ENCODE data around the gene KIF25.

KIF25 gene

GRCh38 chr6:167963589-167964057 lies 33.8 kb upstream of the KIF25 start:
- WGBS (ENCODE audit: insufficient coverage) = 94% methylated on average over 8 of the region's 8 CpGs
- ChIA-PET CTCF (no interaction called here), POLR2A (no interaction called here)
- Histone ChIP-seq H3K27me3 (replicated peaks in 2 of 5; ENCODE audit: control insufficient read depth in 4 of 5, insufficient read depth in 5 of 5, low read length in 4 of 5) (no peaks in the 10 kb centered on the region), H3K36me3 (ENCODE audit: control insufficient read depth in 4 of 4, insufficient read depth in 4 of 4, low read length in 3 of 4) (peaks cover 0 to 2% (median 0%) of the 10 kb centered on the region in 4 experiments), H3K4me1 (ENCODE audit: control extremely low read depth in 1 of 4, control insufficient read depth in 4 of 4, insufficient read depth in 4 of 4, low read length in 3 of 4) (no peaks in the 10 kb centered on the region), H3K4me3 (ENCODE audit: control insufficient read depth in 1 of 7, extremely low read depth in 1 of 7, insufficient read depth in 4 of 7, low read depth in 2 of 7, low read length in 6 of 7) (no peak overlapping the region), H3K27ac (ENCODE audit: insufficient read depth in 1 of 2, low read depth in 1 of 2, low read length in 2 of 2, poor library complexity in 1 of 2, severe bottlenecking in 2 of 2) (no peak overlapping the region), H3K9me3 (ENCODE audit: control extremely low read depth in 1 of 5, control insufficient read depth in 4 of 5, insufficient read depth in 2 of 5, low read depth in 1 of 5, low read length in 4 of 5) (no peaks in the 10 kb centered on the region)
- DNase-seq = no peak

- CTCF ChIA-PET = interaction anchor here (0.6 kb wide), 1 partner anchor 11 kb away, joined by 3 read pairs; no protein-coding TSS in a partner anchor
- no peak for DNase-seq
- no peaks in the 10 kb centered on the region for H3K4me1 ChIP-seq (ENCODE audit: control extremely low read depth in 1 of 4, control insufficient read depth in 4 of 4, insufficient read depth in 4 of 4, low read length in 3 of 4)
- H3K27ac ChIP-seq (ENCODE audit: insufficient read depth in 1 of 2, low read depth in 1 of 2, low read length in 2 of 2, poor library complexity in 1 of 2, severe bottlenecking in 2 of 2) = no peak overlapping the region
- no peaks in the 10 kb centered on the region for H3K9me3 ChIP-seq (ENCODE audit: control extremely low read depth in 1 of 5, control insufficient read depth in 4 of 5, insufficient read depth in 2 of 5, low read depth in 1 of 5, low read length in 4 of 5)
- peaks cover 0 to 2% (median 0%) of the 10 kb centered on the region in 4 experiments for H3K36me3 ChIP-seq (ENCODE audit: control insufficient read depth in 4 of 4, insufficient read depth in 4 of 4, low read length in 3 of 4)
- H3K27me3 ChIP-seq (replicated peaks in 2 of 5; ENCODE audit: control insufficient read depth in 4 of 5, insufficient read depth in 5 of 5, low read length in 4 of 5) = no peaks in the 10 kb centered on the region
- 96% methylated on average over 18 of the region's 39 CpGs for WGBS (ENCODE audit: insufficient coverage)
- no peak overlapping the region for H3K4me3 ChIP-seq (ENCODE audit: control insufficient read depth in 1 of 7, extremely low read depth in 1 of 7, insufficient read depth in 4 of 7, low read depth in 2 of 7, low read length in 6 of 7)
- POLR2A ChIA-PET = no interaction called here
Observed at GRCh38 chr6:167965592-167966539, 31.6 kb upstream of the KIF25 start.

- POLR2A ChIA-PET = no interaction called here
- CTCF ChIA-PET = interaction anchor here (0.6 kb wide), 1 partner anchor 12 kb away, joined by 3 read pairs; no protein-coding TSS in a partner anchor
- no peak overlapping the region for H3K27ac ChIP-seq (ENCODE audit: insufficient read depth in 1 of 2, low read depth in 1 of 2, low read length in 2 of 2, poor library complexity in 1 of 2, severe bottlenecking in 2 of 2)
- H3K9me3 ChIP-seq (ENCODE audit: control extremely low read depth in 1 of 5, control insufficient read depth in 4 of 5, insufficient read depth in 2 of 5, low read depth in 1 of 5, low read length in 4 of 5) = no peaks in the 10 kb centered on the region
- no peak for DNase-seq
- peaks cover 0 to 2% (median 0%) of the 10 kb centered on the region in 4 experiments for H3K36me3 ChIP-seq (ENCODE audit: control insufficient read depth in 4 of 4, insufficient read depth in 4 of 4, low read length in 3 of 4)
- H3K4me1 ChIP-seq (ENCODE audit: control extremely low read depth in 1 of 4, control insufficient read depth in 4 of 4, insufficient read depth in 4 of 4, low read length in 3 of 4) = no peaks in the 10 kb centered on the region
- WGBS (ENCODE audit: insufficient coverage) = 98% methylated on average over 6 of the region's 8 CpGs
- H3K27me3 ChIP-seq (replicated peaks in 2 of 5; ENCODE audit: control insufficient read depth in 4 of 5, insufficient read depth in 5 of 5, low read length in 4 of 5) = no peaks in the 10 kb centered on the region
- H3K4me3 ChIP-seq (ENCODE audit: control insufficient read depth in 1 of 7, extremely low read depth in 1 of 7, insufficient read depth in 4 of 7, low read depth in 2 of 7, low read length in 6 of 7) = no peak overlapping the region
Observed at GRCh38 chr6:167966540-167966905, 30.9 kb upstream of the KIF25 start.

- 82% methylated on average over 5 of the region's 6 CpGs for WGBS (ENCODE audit: insufficient coverage)
- ChIA-PET CTCF (interaction anchor here (1.0 to 1.3 kb wide), 3 partner anchors 11 to 482 kb away, joined by 3 to 4 read pairs (median 3); no protein-coding TSS in a partner anchor), POLR2A (no interaction called here)
- H3K9me3 ChIP-seq (ENCODE audit: control extremely low read depth in 1 of 5, control insufficient read depth in 4 of 5, insufficient read depth in 2 of 5, low read depth in 1 of 5, low read length in 4 of 5) = no peaks in the 10 kb centered on the region
- H3K27me3 ChIP-seq (replicated peaks in 2 of 5; ENCODE audit: control insufficient read depth in 4 of 5, insufficient read depth in 5 of 5, low read length in 4 of 5) = peaks cover 0 to 2% (median 0%) of the 10 kb centered on the region in 5 experiments
- H3K4me1 ChIP-seq (ENCODE audit: control extremely low read depth in 1 of 4, control insufficient read depth in 4 of 4, insufficient read depth in 4 of 4, low read length in 3 of 4) = no peaks in the 10 kb centered on the region
- H3K36me3 ChIP-seq (ENCODE audit: control insufficient read depth in 4 of 4, insufficient read depth in 4 of 4, low read length in 3 of 4) = no peaks in the 10 kb centered on the region
- H3K4me3 ChIP-seq (ENCODE audit: control insufficient read depth in 1 of 7, extremely low read depth in 1 of 7, insufficient read depth in 4 of 7, low read depth in 2 of 7, low read length in 6 of 7) = no peak overlapping the region
- no peak overlapping the region for H3K27ac ChIP-seq (ENCODE audit: insufficient read depth in 1 of 2, low read depth in 1 of 2, low read length in 2 of 2, poor library complexity in 1 of 2, severe bottlenecking in 2 of 2)
- peak in 2 of 3 donors; percentile 22 to 29 for DNase-seq
Observed at GRCh38 chr6:167968091-167968490, 29.4 kb upstream of the KIF25 start.

- Histone ChIP-seq H3K9me3 (ENCODE audit: control extremely low read depth in 1 of 5, control insufficient read depth in 4 of 5, insufficient read depth in 2 of 5, low read depth in 1 of 5, low read length in 4 of 5) (no peaks in the 10 kb centered on the region), H3K27me3 (replicated peaks in 2 of 5; ENCODE audit: control insufficient read depth in 4 of 5, insufficient read depth in 5 of 5, low read length in 4 of 5) (peaks cover 0 to 2% (median 0%) of the 10 kb centered on the region in 5 experiments), H3K4me3 (ENCODE audit: control insufficient read depth in 1 of 7, extremely low read depth in 1 of 7, insufficient read depth in 4 of 7, low read depth in 2 of 7, low read length in 6 of 7) (no peak overlapping the region), H3K27ac (ENCODE audit: insufficient read depth in 1 of 2, low read depth in 1 of 2, low read length in 2 of 2, poor library complexity in 1 of 2, severe bottlenecking in 2 of 2) (no peak overlapping the region), H3K36me3 (ENCODE audit: control insufficient read depth in 4 of 4, insufficient read depth in 4 of 4, low read length in 3 of 4) (no peaks in the 10 kb centered on the region), H3K4me1 (ENCODE audit: control extremely low read depth in 1 of 4, control insufficient read depth in 4 of 4, insufficient read depth in 4 of 4, low read length in 3 of 4) (no peaks in the 10 kb centered on the region)
- WGBS (ENCODE audit: insufficient coverage) = 97% methylated on average over 5 of the region's 10 CpGs
- ChIA-PET CTCF (interaction anchor here (1.3 to 1.4 kb wide), 2 partner anchors 11 to 13 kb away, joined by 3 read pairs; no protein-coding TSS in a partner anchor), POLR2A (no interaction called here)
- DNase-seq = no peak
Observed at GRCh38 chr6:167970230-167970629, 27.2 kb upstream of the KIF25 start.

GRCh38 chr6:167972193-167972592 lies 25.3 kb upstream of the KIF25 start:
- Histone ChIP-seq H3K27me3 (replicated peaks in 2 of 5; ENCODE audit: control insufficient read depth in 4 of 5, insufficient read depth in 5 of 5, low read length in 4 of 5) (peaks cover 0 to 2% (median 0%) of the 10 kb centered on the region in 5 experiments), H3K9me3 (ENCODE audit: control extremely low read depth in 1 of 5, control insufficient read depth in 4 of 5, insufficient read depth in 2 of 5, low read depth in 1 of 5, low read length in 4 of 5) (no peaks in the 10 kb centered on the region), H3K4me1 (ENCODE audit: control extremely low read depth in 1 of 4, control insufficient read depth in 4 of 4, insufficient read depth in 4 of 4, low read length in 3 of 4) (no peaks in the 10 kb centered on the region), H3K36me3 (ENCODE audit: control insufficient read depth in 4 of 4, insufficient read depth in 4 of 4, low read length in 3 of 4) (no peaks in the 10 kb centered on the region), H3K4me3 (ENCODE audit: control insufficient read depth in 1 of 7, extremely low read depth in 1 of 7, insufficient read depth in 4 of 7, low read depth in 2 of 7, low read length in 6 of 7) (no peak overlapping the region), H3K27ac (ENCODE audit: insufficient read depth in 1 of 2, low read depth in 1 of 2, low read length in 2 of 2, poor library complexity in 1 of 2, severe bottlenecking in 2 of 2) (no peak overlapping the region)
- ChIA-PET CTCF (no interaction called here), POLR2A (no interaction called here)
- DNase-seq = no peak
- 100% methylated on average over 5 of the region's 10 CpGs for whole genome bisulfite sequencing (ENCODE audit: insufficient coverage)
